HepG2 (cell line): ENCODE measurements around the gene PLSCR3. TPM values are rescaled to one million over a fixed set of nuclear protein-coding genes. Genes with fewer than 3 reads are reported as not detected.

Source experiments
- DNMT1 ChIP-seq: sonication (generic); formaldehyde crosslinking; IDR thresholded peaks from 2 replicates; pipeline ENCODE4 v1.5.1; 2020; ENCODE audit warnings: mild to moderate bottlenecking, missing genetic modification reagents
- ELF1 ChIP-seq: sonication (generic); formaldehyde crosslinking; IDR thresholded peaks from 2 replicates; pipeline ENCODE4 v1.4.0; 2020; ENCODE audit warnings: missing genetic modification reagents
- FOSL1 ChIP-seq: sonication (generic); formaldehyde crosslinking; IDR thresholded peaks from 2 replicates; pipeline ENCODE4 v1.9.0; 2021; ENCODE audit warnings: missing genetic modification reagents, borderline replicate concordance
- GABPB1 ChIP-seq: IDR thresholded peaks from 2 replicates; pipeline ENCODE4 v1.6.1; 2016; ENCODE audit warnings: mild to moderate bottlenecking, missing genetic modification reagents, moderate library complexity, missing compliant biosample characterization
- HHEX ChIP-seq: IDR thresholded peaks from 2 replicates; pipeline ENCODE4 v1.6.1; 2016; ENCODE audit warnings: control low read depth
- HOXA9 ChIP-seq: sonication (generic); formaldehyde crosslinking; IDR thresholded peaks from 2 replicates; pipeline ENCODE4 v1.8.1; 2022; ENCODE audit warnings: missing genetic modification reagents, mild to moderate bottlenecking, moderate library complexity, borderline replicate concordance
- KAT7 ChIP-seq: IDR thresholded peaks from 2 replicates; pipeline ENCODE4 v1.6.1; 2018; ENCODE audit warnings: borderline replicate concordance, missing compliant biosample characterization
- KDM3A ChIP-seq: IDR thresholded peaks from 2 replicates; pipeline ENCODE4 v1.6.1; 2018; ENCODE audit warnings: low read depth, missing compliant biosample characterization
- NBN ChIP-seq: fragments of 450-650 bp; conservative IDR thresholded peaks from 2 replicates; pipeline ENCODE4 v1.6.1; 2017
- ZFP36 ChIP-seq: fragments of 150-350 bp; IDR thresholded peaks from 2 replicates; pipeline ENCODE4 v1.6.1; 2018; ENCODE audit warnings: borderline replicate concordance, low read length, low read depth; ENCODE audit not compliant: partially characterized antibody
- ZIK1 ChIP-seq: sonication (generic); formaldehyde crosslinking; IDR thresholded peaks from 2 replicates; pipeline ENCODE4 v1.5.0; 2020; ENCODE audit warnings: mild to moderate bottlenecking, low read depth, missing genetic modification reagents, borderline replicate concordance
- ZNF121 ChIP-seq: sonication (generic); formaldehyde crosslinking; IDR thresholded peaks from 2 replicates; pipeline ENCODE4 v1.5.0; 2020; ENCODE audit warnings: mild to moderate bottlenecking, missing genetic modification reagents
- ZNF224 ChIP-seq: sonication (generic); formaldehyde crosslinking; IDR thresholded peaks from 2 replicates; pipeline ENCODE4 v1.5.0; 2020; ENCODE audit warnings: mild to moderate bottlenecking, missing genetic modification reagents
- ZNF451 ChIP-seq: sonication (generic); formaldehyde crosslinking; IDR thresholded peaks from 2 replicates; pipeline ENCODE4 v1.5.0; 2020; ENCODE audit warnings: mild to moderate bottlenecking, missing genetic modification reagents
- ZNF768 ChIP-seq: sonication (generic); formaldehyde crosslinking; IDR thresholded peaks from 2 replicates; pipeline ENCODE4 v1.4.0; 2020; ENCODE audit warnings: missing genetic modification reagents
- polyA plus RNA-seq, 8 experiments: library from polyadenylated mRNA; depleted of rRNA in 3 of 8; stranded (reverse) in 7 of 8; unstranded in 1 of 8; fragments of >200 nt; fragmentation: Illumina TruSeq in 4 of 8; extraction: Trizol in 4 of 8; gene quantifications; 2 replicates each; pipeline versions ENCODE4 v1.2.1 to v1.2.3, GENCODE V29; 2011 to 2016; ENCODE audit warnings: low read depth in 4 of 8, missing spikeins in 1 of 8, mixed read lengths in 1 of 8; ENCODE audit not compliant: insufficient read depth in 1 of 8
- total RNA-seq, 5 experiments: library from RNA; depleted of rRNA; stranded (reverse); fragments of >200 nt; fragmentation: Illumina TruSeq; extraction: Trizol; gene quantifications; 2 replicates each; pipeline ENCODE4 v1.2.3, GENCODE V29; 2016; ENCODE audit warnings: low read depth in 1 of 5
- TF ChIP-seq, protein P1 (sequence below): sonication (generic); formaldehyde crosslinking; IDR thresholded peaks from 2 replicates; pipeline ENCODE4 v1.4.0; 2020; ENCODE audit warnings: missing genetic modification reagents
- TF ChIP-seq, protein P2 (sequence below): sonication (generic); formaldehyde crosslinking; IDR thresholded peaks from 2 replicates; pipeline ENCODE4 v1.9.0; 2021; ENCODE audit warnings: missing genetic modification reagents, borderline replicate concordance
- TF ChIP-seq, protein P3 (sequence below): sonication (generic); formaldehyde crosslinking; IDR thresholded peaks from 2 replicates; pipeline ENCODE4 v1.5.0; 2020; ENCODE audit warnings: missing genetic modification reagents
- TF ChIP-seq, protein P4 (sequence below): sonication (generic); formaldehyde crosslinking; IDR thresholded peaks from 2 replicates; pipeline ENCODE4 v1.5.0; 2020; ENCODE audit warnings: mild to moderate bottlenecking, missing genetic modification reagents
- TF ChIP-seq, protein P5 (sequence below): sonication (generic); formaldehyde crosslinking; IDR thresholded peaks from 2 replicates; pipeline ENCODE4 v1.5.0; 2020; ENCODE audit warnings: mild to moderate bottlenecking, missing genetic modification reagents, borderline replicate concordance
- TF ChIP-seq, protein P6 (sequence below): IDR thresholded peaks from 2 replicates; pipeline ENCODE4 v1.6.1; 2016; ENCODE audit warnings: low read depth, control low read depth

The PLSCR3 gene
- total and polyA plus RNA-seq, 2 of the 13 experiments (the other 11 are each of a cell fraction or from before 2014, with no cell fraction given) = 5.6 to 6.2 TPM

DNA sequence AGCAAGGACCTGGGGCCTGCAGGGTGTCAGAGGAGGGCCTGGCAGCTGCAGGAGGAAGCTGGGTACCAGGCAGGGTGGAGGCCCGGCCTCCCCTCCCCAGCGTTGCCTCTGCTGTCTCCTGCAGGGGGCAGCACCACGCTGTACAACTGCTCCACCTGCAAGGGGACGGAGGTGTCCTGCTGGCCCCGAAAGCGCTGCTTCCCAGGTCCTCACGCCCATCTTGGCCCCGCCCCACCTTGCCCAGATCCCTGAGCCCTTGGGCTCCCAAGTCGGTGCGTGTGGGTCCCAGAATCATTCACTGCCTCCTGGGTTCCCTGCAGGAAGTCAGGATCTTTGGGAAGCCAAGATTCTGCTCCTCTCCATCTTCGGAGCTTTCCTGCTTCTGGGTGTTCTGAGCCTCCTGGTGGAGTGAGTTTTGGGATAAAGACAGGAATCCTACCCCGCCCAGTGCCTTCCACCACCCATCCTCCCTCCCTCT, 38.2 kb downstream of the PLSCR3 start (continued):
- TF ChIP-seq, protein P1, sequence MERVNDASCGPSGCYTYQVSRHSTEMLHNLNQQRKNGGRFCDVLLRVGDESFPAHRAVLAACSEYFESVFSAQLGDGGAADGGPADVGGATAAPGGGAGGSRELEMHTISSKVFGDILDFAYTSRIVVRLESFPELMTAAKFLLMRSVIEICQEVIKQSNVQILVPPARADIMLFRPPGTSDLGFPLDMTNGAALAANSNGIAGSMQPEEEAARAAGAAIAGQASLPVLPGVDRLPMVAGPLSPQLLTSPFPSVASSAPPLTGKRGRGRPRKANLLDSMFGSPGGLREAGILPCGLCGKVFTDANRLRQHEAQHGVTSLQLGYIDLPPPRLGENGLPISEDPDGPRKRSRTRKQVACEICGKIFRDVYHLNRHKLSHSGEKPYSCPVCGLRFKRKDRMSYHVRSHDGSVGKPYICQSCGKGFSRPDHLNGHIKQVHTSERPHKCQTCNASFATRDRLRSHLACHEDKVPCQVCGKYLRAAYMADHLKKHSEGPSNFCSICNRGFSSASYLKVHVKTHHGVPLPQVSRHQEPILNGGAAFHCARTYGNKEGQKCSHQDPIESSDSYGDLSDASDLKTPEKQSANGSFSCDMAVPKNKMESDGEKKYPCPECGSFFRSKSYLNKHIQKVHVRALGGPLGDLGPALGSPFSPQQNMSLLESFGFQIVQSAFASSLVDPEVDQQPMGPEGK (CRISPR knock-in tag) = peak; percentile 80
- TF ChIP-seq HOXA9 (CRISPR knock-in tag) (no peak), ZNF768 (peak; percentile 63; the same call in 1 of the 2 replicates), FOSL1 (no peak), ZNF451 (CRISPR knock-in tag) (no peak), DNMT1 (CRISPR knock-in tag) (0 out of 2 replicates have a peak, but pooled peaks have one; percentile 22), ZNF224 (CRISPR knock-in tag) (no peak), ZIK1 (CRISPR knock-in tag) (no peak), ELF1 (CRISPR knock-in tag) (peak; percentile 33; the same call in 1 of the 2 replicates), KAT7 (CRISPR knock-in tag) (no peak), ZNF121 (CRISPR knock-in tag) (no peak), KDM3A (0 out of 2 replicates have a peak, but pooled peaks have one; percentile 41), HHEX (CRISPR knock-in tag) (no peak), ZFP36 (no peak), GABPB1 (CRISPR knock-in tag) (peak; percentile 68), NBN (no peak)
- TF ChIP-seq, protein P2, sequence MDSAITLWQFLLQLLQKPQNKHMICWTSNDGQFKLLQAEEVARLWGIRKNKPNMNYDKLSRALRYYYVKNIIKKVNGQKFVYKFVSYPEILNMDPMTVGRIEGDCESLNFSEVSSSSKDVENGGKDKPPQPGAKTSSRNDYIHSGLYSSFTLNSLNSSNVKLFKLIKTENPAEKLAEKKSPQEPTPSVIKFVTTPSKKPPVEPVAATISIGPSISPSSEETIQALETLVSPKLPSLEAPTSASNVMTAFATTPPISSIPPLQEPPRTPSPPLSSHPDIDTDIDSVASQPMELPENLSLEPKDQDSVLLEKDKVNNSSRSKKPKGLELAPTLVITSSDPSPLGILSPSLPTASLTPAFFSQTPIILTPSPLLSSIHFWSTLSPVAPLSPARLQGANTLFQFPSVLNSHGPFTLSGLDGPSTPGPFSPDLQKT (CRISPR knock-in tag) = no peak
- TF ChIP-seq, protein P3, sequence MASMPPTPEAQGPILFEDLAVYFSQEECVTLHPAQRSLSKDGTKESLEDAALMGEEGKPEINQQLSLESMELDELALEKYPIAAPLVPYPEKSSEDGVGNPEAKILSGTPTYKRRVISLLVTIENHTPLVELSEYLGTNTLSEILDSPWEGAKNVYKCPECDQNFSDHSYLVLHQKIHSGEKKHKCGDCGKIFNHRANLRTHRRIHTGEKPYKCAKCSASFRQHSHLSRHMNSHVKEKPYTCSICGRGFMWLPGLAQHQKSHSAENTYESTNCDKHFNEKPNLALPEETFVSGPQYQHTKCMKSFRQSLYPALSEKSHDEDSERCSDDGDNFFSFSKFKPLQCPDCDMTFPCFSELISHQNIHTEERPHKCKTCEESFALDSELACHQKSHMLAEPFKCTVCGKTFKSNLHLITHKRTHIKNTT (CRISPR knock-in tag) = no peak
- TF ChIP-seq, protein P4, sequence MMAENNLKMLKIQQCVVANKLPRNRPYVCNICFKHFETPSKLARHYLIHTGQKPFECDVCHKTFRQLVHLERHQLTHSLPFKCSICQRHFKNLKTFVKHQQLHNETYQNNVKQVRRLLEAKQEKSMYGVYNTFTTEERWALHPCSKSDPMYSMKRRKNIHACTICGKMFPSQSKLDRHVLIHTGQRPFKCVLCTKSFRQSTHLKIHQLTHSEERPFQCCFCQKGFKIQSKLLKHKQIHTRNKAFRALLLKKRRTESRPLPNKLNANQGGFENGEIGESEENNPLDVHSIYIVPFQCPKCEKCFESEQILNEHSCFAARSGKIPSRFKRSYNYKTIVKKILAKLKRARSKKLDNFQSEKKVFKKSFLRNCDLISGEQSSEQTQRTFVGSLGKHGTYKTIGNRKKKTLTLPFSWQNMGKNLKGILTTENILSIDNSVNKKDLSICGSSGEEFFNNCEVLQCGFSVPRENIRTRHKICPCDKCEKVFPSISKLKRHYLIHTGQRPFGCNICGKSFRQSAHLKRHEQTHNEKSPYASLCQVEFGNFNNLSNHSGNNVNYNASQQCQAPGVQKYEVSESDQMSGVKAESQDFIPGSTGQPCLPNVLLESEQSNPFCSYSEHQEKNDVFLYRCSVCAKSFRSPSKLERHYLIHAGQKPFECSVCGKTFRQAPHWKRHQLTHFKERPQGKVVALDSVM (CRISPR knock-in tag) = peak; percentile 100
- TF ChIP-seq, protein P5, sequence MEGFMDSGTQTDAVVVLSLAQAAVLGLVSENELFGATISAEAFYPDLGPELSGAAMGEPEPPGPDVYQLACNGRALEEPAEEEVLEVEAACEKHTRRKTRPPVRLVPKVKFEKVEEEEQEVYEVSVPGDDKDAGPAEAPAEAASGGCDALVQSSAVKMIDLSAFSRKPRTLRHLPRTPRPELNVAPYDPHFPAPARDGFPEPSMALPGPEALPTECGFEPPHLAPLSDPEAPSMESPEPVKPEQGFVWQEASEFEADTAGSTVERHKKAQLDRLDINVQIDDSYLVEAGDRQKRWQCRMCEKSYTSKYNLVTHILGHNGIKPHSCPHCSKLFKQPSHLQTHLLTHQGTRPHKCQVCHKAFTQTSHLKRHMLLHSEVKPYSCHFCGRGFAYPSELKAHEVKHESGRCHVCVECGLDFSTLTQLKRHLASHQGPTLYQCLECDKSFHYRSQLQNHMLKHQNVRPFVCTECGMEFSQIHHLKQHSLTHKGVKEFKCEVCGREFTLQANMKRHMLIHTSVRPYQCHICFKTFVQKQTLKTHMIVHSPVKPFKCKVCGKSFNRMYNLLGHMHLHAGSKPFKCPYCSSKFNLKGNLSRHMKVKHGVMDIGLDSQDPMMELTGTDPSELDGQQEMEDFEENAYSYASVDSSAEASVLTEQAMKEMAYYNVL (CRISPR knock-in tag) = no peak
- TF ChIP-seq, protein P6, sequence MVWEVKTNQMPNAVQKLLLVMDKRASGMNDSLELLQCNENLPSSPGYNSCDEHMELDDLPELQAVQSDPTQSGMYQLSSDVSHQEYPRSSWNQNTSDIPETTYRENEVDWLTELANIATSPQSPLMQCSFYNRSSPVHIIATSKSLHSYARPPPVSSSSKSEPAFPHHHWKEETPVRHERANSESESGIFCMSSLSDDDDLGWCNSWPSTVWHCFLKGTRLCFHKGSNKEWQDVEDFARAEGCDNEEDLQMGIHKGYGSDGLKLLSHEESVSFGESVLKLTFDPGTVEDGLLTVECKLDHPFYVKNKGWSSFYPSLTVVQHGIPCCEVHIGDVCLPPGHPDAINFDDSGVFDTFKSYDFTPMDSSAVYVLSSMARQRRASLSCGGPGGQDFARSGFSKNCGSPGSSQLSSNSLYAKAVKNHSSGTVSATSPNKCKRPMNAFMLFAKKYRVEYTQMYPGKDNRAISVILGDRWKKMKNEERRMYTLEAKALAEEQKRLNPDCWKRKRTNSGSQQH (CRISPR knock-in tag) = no peak
